GM21515 (cell line): ENCODE data around the gene ADGRL2.

ENCODE experiments used
- ATAC-seq: cut with Tn5 transposase; IDR thresholded peaks from one replicate; pipeline ENCODE4 v1.9.1; 2021; ENCODE audit not compliant: unreplicated experiment

The ADGRL2 gene

GRCh38 chr1:81805537-81806431, 5.0 kb downstream of the ADGRL2 start:
- no peak for ATAC-seq

- ATAC-seq, result no peak
Measured at GRCh38 chr1:81806432-81806770, 5.7 kb downstream of the ADGRL2 start.

- ATAC-seq, result no peak
Measured at GRCh38 chr1:81808760-81809159, 8.0 kb downstream of the ADGRL2 start.

GRCh38 chr1:81809808-81810207, 9.1 kb downstream of the ADGRL2 start:
- no peak for ATAC-seq

GRCh38 chr1:81811757-81812371, 11.1 kb downstream of the ADGRL2 start:
- ATAC-seq, result no peak

GRCh38 chr1:81812712-81813111, 12.0 kb downstream of the ADGRL2 start:
- ATAC-seq, result no peak

GRCh38 chr1:81813691-81814090, 13.0 kb downstream of the ADGRL2 start:
- ATAC-seq, result no peak

GRCh38 chr1:81819613-81820012, 18.9 kb downstream of the ADGRL2 start:
- ATAC-seq, result no peak

GRCh38 chr1:81820765-81821164, 20.0 kb downstream of the ADGRL2 start:
- ATAC-seq, result no peak

- ATAC-seq, result no peak
Measured at GRCh38 chr1:81823082-81823481, 22.3 kb downstream of the ADGRL2 start.

GRCh38 chr1:81824759-81825158, 24.0 kb downstream of the ADGRL2 start:
- no peak for ATAC-seq

GRCh38 chr1:81827942-81828341, 27.2 kb downstream of the ADGRL2 start:
- no peak for ATAC-seq

- ATAC-seq, result no peak
Measured at GRCh38 chr1:81832573-81832972, 31.8 kb downstream of the ADGRL2 start.

- no peak for ATAC-seq
Measured at GRCh38 chr1:81833722-81834121, 33.0 kb downstream of the ADGRL2 start.

- no peak for ATAC-seq
Measured at GRCh38 chr1:81834268-81834667, 33.5 kb downstream of the ADGRL2 start.

GRCh38 chr1:81834921-81835698, 34.4 kb downstream of the ADGRL2 start:
- ATAC-seq, result no peak

- no peak for ATAC-seq
Measured at GRCh38 chr1:81836007-81836626, 35.4 kb downstream of the ADGRL2 start.

- ATAC-seq, result no peak
Measured at GRCh38 chr1:81838600-81839218, 38.0 kb downstream of the ADGRL2 start.

GRCh38 chr1:81840805-81841204, 40.1 kb downstream of the ADGRL2 start:
- no peak for ATAC-seq

- ATAC-seq, result no peak
Measured at GRCh38 chr1:81841795-81842194, 41.1 kb downstream of the ADGRL2 start.

GRCh38 chr1:81844477-81844876, 43.7 kb downstream of the ADGRL2 start:
- ATAC-seq, result no peak
